HG03280 (cell line): ENCODE data around the gene PSMA2.
A peak's percentile ranks its signal among the peaks of the same experiment; 100 is the strongest.
"Not testable (repeated sequence)": the region's sequence is repeated elsewhere in the genome, so short reads cannot be mapped to it uniquely, and the experiment has no call there.

Source experiments
- ATAC-seq: cut with Tn5 transposase; IDR thresholded peaks from one replicate; pipeline ENCODE4 v1.9.1; 2021; ENCODE audit warnings: mild to moderate bottlenecking, moderate library complexity; ENCODE audit not compliant: unreplicated experiment

The PSMA2 gene

DNA sequence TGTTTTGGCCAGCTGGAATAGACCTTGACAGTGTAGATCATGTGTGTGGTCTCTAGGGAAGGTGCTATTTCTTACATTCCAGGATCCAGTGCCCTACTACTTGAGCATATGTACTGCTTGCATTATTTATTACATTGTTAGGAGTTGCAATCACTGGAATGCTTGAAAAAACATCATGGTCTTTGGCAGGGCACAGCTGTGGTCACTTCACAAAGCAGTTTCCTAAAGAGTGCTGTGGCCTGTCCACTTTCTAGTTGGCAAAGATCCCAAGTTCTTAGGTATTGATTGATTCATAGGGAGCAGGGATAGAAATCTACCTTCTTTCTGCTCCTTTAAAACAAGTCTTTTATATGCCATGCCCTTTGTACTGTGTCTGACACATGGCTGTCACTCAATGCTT, 24.7 kb downstream of the PSMA2 start:
- no peak for ATAC-seq

DNA sequence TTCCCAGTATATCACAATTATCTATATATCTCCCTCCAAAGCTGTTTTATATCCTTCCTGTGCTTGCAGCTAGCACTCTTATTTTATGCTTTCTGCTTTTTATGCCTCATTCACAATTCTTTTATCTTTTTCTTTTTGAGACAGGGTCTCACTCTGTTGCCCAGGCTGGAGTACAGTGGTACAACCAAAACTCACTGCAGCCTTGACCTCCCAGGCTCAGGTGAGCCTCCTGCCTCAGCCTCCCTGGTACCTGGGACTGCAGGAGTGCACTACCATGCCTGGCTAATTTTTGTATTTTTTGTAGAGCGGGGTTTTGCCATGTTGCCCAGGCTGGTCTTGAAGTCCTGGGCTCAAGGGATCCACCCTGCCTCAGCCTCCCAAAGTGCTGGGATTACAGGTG, 25.8 kb downstream of the PSMA2 start:
- ATAC-seq, result no peak

DNA sequence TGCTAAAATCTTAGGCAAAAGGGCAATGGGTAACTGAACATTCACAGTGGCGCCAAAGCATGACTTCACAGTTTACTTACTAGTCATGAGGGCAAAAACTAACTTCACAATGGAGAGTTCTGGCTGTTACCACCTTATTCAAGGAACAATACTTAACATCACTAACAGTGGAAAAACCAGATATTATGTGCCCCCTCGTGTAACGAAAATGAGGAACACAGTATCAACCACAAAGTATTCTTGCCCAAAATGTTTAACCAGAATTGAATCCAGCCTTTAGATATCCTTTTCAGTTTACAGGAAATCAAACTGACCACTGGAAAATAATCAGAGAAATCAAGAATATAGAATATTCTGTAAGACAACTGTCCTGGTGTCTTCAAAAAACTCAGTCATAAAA, 29.6 kb downstream of the PSMA2 start:
- no peak for ATAC-seq

DNA sequence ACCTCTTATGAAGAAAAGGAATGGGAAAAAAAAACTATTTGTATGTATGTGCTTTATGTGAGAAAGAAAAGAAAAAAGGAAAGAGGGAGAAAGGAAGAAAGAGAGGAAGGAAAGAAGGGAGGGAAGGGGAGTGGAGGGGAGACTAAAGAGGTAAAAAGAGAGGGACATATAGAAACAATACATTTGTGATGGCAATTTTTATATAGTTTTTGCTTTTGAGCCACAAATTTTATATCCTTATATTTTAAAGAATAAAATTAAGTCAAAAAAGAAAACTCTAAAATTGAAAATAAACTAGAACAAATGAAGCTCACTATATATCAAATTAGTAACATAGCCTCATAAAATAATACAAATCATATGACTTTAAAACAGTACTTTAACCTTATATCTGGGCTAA, 31.1 kb downstream of the PSMA2 start:
- no peak for ATAC-seq

DNA sequence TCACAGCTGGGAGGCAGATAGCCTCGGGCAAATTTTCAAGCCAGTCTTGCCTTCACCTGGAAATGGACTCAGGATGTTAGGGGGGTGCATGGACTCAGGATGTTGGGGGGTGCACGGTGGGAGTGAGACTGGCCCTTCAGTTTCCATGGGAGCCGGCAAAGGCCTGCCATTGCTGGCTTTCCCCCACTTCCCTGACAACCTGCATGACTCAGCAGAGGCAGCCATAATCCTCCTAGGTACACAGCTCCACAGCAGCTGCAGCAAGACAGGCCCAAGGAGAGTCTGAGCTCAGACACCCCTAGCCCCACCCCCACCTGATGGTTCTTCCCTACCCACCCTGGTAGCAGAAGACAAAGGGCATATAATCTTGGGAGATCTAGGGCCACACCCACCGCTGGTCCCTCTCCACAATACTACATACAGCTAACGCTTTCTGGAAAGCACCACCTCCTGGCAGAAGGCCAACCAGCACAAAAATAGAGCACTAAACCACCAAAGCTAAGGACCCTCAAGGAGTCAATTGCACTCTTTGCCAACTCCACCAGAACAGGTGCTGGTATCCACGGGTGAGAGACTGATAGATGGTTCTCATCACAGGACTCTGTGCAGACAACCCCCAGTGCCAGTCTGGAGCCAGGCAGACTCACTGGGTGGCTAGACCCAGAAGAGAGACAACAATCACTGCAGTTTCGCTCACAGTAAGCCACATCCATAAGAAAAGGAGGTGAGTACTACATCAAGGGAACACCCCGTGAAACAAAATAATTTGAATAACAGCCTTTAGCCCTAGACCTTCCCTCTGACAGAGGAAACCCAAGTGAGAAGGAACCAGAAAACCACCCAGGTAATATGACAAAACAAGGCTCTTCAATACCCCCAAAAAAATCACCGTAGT, 38.4 kb downstream of the PSMA2 start:
- no peak for ATAC-seq

DNA sequence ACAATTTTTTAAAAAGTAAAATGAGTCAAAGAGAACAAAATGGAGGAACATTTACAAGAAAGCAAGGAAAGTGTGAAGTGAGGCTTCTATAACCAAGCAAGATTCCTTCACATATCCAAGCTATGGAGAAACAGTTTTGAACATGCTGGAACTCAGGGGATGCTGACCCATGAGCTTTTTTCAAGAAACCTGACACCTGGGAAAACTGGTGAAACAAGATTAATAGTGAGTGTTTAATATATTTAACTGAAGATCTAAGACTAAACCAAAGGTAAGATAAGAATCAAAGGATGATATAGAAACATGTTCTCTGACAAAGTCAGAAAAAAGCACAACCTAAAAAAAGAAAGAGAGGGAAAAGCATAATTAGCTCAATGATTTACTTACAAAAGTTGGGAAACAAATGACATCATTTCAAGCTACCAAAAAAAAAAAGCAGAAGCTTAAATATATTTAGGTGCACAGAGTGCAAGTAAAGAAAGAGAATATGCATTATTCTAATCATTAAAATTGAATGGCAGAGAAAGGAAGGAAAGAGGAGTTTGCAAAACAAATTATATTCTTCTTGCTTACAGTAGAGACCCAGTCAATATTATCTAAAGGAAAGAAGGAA, 45.0 kb downstream of the PSMA2 start:
- no peak for ATAC-seq

DNA sequence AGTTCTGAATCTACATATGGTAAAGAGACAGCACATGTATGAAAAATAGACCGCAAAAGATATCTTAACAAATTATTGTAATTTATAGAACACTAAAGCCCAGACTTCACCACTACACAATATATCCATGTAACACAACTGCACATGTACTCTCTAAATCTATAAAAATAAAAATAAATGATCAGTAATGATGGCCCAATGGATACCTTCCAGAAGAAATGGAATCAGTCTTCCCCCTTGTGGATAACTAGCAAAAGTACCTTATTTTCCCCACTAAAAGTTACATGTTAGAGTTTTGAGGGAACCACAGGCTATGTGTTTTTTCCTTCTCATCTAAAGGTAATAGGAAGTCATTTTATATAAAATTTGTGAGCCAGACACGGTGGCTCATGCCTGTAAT, 45.8 kb downstream of the PSMA2 start:
- ATAC-seq, result no peak

DNA sequence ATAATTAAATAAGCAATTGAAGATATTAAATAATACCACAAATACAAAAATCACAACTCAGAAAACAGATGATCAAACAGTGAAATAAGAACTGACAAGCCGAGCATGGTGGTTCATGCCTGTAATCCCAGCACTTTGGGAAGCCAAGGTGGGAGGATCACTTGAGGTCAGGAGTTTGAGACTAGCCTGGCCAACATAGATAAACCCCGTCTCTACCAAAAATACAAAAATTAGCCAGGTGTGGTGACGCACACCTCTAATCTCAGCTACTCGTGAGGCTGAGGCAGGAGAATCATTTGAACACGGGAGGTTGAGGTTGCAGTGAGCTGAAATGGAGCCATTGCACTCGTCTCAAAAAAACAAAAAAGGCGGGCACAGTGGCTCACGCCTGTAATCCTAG, 46.8 kb downstream of the PSMA2 start:
- ATAC-seq, result not testable (repeated sequence)

DNA sequence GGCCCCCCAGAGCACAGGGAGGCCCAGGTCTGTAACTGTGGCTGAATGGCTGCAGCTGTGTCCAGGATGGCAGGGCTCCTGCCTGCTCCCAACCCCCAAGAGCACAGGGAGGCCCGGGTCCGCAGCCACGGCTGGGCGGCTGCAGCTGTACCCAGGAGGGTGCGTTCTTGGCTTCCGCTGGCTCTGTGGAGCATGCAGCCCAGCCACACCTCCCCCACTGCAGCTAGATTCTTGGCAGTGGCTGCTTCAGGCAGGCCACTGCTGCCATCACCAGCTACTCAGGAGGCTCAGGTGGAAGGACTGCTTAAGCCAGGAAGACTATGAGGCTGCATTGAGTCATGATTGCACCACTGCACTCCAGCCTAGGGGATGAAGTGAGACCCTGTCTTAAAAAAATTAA, 48.0 kb downstream of the PSMA2 start:
- ATAC-seq, result no peak

DNA sequence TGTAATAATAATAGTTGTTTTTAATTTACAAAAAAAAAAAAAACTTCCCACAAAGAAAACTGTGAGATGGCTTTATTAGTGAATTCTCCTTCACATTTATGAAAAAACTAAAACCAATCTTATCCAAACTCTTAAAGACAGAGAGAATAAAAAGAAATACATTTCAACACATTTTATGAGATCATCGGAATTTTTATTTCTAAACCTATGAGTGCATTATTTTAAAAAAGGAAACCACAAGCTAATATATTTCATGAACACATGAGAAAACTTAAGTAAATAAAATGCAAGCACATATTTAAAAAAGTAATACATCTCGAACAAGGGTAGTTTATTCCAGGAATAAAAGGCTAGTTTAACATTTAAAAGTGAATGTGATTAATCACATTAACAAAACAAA, 51.6 kb downstream of the PSMA2 start:
- no peak for ATAC-seq

DNA sequence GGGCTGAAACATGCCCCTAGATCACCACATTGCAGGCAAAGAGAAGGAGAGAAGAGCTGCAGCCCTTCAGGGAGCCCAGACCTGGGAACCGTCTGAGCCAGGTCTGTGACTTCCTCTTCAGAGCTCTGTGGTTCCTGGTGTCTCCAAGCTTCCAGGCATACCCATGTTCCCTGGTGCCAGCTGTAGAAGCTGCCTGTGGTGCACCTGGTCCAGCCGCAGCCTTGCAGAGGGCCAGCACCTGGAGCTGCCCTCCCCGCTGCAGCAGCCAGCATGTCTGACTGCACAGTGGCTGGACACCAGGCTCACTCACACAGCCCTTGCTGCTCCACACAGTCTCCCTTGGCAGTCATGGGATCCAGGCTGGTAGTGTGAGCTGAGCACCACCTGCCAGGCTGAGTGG, 53.7 kb downstream of the PSMA2 start:
- no peak for ATAC-seq

DNA sequence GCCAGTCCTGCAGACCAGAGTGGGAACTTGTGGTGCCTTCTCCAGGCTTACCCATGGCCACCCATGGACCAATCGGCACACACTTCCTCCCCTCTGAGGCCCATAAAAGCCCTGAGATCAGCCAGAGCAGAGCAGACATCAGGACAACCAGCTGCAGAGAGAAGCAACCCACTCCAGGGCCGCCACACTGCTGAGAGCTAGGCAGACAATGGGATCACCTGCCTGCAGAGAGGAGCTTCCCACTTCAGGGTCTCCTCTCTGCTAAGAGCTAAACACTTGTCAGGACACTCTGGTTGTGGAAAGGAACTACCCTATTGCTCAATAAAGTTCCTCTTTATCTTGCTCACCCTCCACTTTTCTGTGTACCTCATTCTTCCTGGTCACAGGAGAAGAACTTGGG, 54.1 kb downstream of the PSMA2 start:
- ATAC-seq, result no peak

DNA sequence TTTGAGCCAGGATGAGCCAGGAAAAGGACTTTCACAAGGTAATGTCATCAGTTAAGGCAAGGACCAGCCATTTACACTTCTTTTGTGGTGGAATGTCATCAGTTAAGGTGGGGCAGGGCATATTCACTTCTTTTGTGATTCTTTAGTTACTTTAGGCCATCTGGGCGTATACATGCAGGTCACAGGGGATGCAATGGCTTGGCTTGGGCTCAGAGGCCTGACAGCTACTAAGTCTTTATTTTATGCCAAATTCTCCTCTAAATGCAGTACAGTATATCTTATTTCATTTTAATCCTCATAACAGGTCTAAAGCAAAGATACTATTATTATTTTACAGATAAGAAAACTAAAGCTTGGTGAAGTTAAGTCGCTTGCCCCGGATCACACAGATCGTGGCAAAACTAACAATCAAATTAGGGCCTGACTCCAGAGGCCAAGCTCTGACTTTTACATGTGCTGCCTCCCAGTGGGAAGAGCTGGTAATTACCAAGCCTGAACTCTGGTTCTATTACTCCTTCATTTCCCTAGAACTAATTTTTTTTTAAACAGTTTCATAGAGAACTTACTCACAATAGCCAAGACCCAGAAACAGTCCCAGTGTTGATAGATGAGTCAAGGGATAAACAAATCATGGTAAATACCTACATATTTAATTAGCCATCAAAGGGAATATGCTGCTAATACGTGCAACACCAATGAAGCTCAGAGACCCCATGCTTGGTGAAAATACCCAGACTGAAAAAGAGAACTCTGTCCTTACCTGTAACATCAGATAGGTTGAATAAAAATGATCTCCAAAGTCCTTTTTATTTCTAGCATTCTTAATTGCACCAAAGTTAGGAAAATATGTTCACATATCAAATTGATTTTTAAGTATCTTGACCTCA, 55.5 kb downstream of the PSMA2 start:
- peak; percentile 84 for ATAC-seq

DNA sequence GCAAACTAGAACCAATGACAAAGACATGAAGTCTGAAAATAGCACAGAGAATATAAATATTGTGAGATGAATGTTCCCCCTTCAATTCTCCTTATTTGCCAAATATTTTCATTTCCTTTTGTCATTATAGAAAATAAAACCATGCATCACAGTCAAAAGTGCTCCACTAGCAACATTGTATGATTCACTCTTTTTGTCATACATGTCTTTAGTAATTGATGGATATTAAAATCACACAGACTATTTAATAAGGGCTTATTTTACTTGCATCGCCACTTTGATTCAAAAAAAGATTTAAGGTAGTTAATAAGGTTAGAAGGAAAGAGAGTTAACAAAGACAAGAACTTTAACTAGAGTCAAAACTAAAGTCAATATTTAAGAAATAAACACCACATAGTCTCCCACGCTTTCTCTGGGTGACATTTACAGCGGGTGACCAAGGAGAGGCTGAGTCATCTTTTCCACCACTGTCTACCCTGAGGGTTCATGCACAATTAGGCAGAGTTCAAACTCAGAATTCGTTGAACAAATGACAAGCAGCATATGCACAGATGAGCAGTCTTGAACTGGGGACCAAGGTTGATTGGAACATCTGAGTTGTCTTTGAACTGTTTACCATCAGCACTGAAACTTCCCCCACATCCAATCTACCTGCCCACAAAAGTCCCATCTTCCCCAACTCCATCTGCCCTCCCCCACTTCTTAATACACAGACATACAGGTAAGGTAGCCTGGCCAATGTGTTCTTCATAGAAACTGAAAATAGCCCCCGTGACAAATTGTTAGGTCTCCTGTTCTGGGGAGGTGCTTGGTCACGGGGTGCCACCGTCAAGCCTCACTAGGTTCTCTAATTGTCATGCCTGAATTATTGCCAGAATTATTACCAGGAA, 62.6 kb downstream of the PSMA2 start:
- peak; percentile 95 for ATAC-seq

DNA sequence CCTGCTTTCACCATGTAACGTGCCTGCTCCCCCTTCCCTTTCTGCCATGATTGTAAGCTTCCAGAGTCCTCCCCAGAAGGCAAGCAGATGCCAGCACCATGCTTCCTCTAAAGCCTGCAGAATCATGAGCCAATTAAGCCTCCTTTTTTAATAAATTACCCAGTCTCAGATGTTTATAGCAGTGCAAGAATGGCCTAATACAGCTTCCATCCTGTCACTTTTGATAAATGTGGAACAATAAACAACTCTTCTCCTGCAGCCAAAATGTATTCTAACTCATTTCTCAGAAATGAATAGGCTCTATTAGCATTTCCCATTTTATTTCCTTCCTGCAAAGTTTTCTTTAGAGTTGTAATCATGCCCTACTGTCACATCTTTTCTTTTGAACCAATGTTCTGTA, 63.5 kb downstream of the PSMA2 start:
- ATAC-seq, result no peak
